T-helper 17 cell (primary cell): Measurements from ENCODE around the gene GGTA1. TPM values are rescaled to one million over a fixed set of nuclear protein-coding genes. Genes with fewer than 3 reads are reported as not detected.
A peak's percentile ranks its signal among the peaks of the same experiment; 100 is the strongest.

Source experiments
- ATAC-seq: fragments of 150-1000 bp; cut with Tn5 transposase; 2 replicates; pipeline ENCODE4 v1.10.0; 2021; ENCODE audit warnings: mild to moderate bottlenecking, moderate library complexity
- DNase-seq, 3 donors: peaks; one replicate each; pipeline versions ENCODE4 v3.0.0 to v3.0.0-alpha.2; 2020 to 2021
- H3K9me3 ChIP-seq: one replicate; pipeline ENCODE4 v1.7.0; 2013; ENCODE audit warnings: low read length, mild to moderate bottlenecking; ENCODE audit not compliant: control insufficient read depth, poor library complexity, severe bottlenecking
- H3K27ac Mint-ChIP-seq: one replicate; pipeline ENCODE4 v1.8.0; 2022; ENCODE audit warnings: mild to moderate bottlenecking, moderate library complexity, mixed read lengths
- H3K27me3 Mint-ChIP-seq: one replicate; pipeline ENCODE4 v1.8.0; 2022; ENCODE audit warnings: mixed read lengths
- H3K36me3 Mint-ChIP-seq: one replicate; pipeline ENCODE4 v1.8.0; 2022; ENCODE audit warnings: low read depth, mixed read lengths
- H3K4me1 Mint-ChIP-seq: one replicate; pipeline ENCODE4 v1.8.0; 2022; ENCODE audit warnings: mild to moderate bottlenecking, mixed read lengths
- H3K4me3 Mint-ChIP-seq: one replicate; pipeline ENCODE4 v1.8.0; 2022; ENCODE audit warnings: mild to moderate bottlenecking, moderate library complexity, mixed read lengths
- total RNA-seq, 4 donors: library from RNA in 2 of 4; stranded (reverse) in 2 of 4; gene quantifications; one replicate each; pipeline ENCODE4 v1.2.3 and lab custom pipeline; 2022 to 2026

Gene GGTA1
- total RNA-seq, 2 donors from 2014 or later, result 0.50 to 7.7 TPM

DNA sequence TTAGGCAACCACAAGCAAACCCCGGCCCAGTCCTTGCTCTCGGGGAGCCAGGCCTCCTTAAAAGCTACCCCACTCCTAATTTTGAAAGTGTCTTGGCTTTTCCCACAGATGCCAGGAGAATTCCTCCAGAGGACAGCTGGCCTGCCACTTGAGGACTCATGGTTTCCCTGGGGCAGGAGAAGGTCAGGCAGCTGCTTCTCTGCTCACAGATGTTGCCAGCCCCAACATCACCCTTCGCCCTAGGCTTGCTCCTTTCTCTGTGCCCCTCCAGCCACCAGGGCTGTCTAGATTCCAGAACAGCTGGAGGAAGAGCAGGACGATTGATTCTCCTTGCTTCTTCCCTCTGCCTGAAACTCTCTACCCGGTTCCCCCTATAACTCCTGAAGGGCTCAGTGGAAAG lies 8.5 kb downstream of the GGTA1 start:
- H3K36me3 Mint-ChIP-seq, result no peaks in the 10 kb centered on the region
- ATAC-seq (no peak), DNase-seq (no peak)
- no peak overlapping the region for H3K4me3 Mint-ChIP-seq
- H3K27me3 Mint-ChIP-seq, result peaks cover 20% of the 10 kb centered on the region
- no peaks in the 10 kb centered on the region for H3K9me3 ChIP-seq
- no peaks in the 10 kb centered on the region for H3K4me1 Mint-ChIP-seq
- no peak overlapping the region for H3K27ac Mint-ChIP-seq

DNA sequence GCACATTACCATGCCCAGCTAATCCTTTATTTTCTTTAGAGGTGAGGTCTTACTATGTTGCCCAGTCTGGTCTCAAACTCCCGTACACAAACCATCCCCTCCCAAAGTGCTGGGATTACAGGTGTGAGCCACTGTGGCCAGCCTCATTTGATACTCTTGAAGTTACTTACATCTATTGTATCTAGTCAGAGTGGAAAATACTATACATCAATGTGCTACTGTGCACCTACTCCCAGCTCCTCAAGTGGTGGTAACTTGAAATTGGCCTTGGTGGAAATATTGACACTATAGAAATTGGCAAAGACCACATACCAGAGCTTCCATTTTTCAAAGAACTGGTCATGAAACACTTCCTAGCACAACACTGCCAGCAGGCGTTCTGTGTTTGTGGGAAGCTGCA lies 10.3 kb downstream of the GGTA1 start:
- ATAC-seq (no peak), DNase-seq (no peak)
- Mint-ChIP-seq H3K36me3 (no peaks in the 10 kb centered on the region), H3K4me1 (no peaks in the 10 kb centered on the region), H3K27me3 (peaks cover 18% of the 10 kb centered on the region), H3K27ac (no peak overlapping the region), H3K4me3 (no peak overlapping the region)
- H3K9me3 ChIP-seq, result no peaks in the 10 kb centered on the region

DNA sequence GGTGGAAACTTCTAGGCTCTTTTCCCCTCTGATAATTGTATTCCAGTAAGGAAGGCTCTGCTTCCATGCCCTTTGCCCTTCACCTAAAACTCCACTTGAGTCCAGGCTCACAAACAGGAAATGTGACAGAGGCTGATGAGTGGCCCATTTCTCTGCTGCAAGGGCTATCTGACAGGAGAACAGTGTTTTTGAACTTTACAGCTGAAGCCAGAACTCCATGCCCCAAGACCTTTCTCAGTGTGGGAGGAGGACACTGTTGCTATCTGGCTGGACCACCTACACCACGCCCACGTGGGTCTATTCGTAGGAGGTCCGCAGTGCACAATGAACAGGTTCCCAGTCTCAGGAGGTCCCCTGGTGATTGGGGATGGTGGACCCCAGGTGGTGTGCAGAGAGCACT lies 13.6 kb downstream of the GGTA1 start:
- Mint-ChIP-seq H3K27ac (no peak overlapping the region), H3K4me1 (no peaks in the 10 kb centered on the region), H3K4me3 (no peak overlapping the region), H3K27me3 (peaks cover 13% of the 10 kb centered on the region), H3K36me3 (no peaks in the 10 kb centered on the region)
- no peak for ATAC-seq
- no peak for DNase-seq
- no peaks in the 10 kb centered on the region for H3K9me3 ChIP-seq

DNA sequence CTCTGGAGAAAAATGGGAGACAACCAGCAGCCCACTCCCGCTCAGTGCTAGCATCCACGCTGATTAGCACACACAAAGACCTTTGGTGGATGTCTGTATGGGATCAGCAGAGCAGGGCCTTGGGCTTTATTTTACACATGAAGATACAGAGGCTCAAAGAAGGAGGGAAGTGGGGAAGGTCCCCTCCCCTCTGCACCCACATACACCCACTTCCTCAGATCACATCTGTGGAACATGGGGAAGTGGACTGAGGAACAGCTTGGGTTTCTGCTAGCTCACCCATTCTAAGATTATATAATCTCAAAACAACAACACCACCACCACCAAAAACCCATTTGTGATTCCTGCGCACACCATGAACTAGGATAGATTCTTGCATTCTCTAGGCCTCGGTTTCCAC lies 14.0 kb downstream of the GGTA1 start:
- H3K27ac Mint-ChIP-seq, result no peak overlapping the region
- peak; percentile 58 for ATAC-seq
- H3K4me1 Mint-ChIP-seq, result no peaks in the 10 kb centered on the region
- H3K9me3 ChIP-seq, result no peaks in the 10 kb centered on the region
- H3K4me3 Mint-ChIP-seq, result no peak overlapping the region
- peaks cover 14% of the 10 kb centered on the region for H3K27me3 Mint-ChIP-seq
- no peaks in the 10 kb centered on the region for H3K36me3 Mint-ChIP-seq
- no peak for DNase-seq

DNA sequence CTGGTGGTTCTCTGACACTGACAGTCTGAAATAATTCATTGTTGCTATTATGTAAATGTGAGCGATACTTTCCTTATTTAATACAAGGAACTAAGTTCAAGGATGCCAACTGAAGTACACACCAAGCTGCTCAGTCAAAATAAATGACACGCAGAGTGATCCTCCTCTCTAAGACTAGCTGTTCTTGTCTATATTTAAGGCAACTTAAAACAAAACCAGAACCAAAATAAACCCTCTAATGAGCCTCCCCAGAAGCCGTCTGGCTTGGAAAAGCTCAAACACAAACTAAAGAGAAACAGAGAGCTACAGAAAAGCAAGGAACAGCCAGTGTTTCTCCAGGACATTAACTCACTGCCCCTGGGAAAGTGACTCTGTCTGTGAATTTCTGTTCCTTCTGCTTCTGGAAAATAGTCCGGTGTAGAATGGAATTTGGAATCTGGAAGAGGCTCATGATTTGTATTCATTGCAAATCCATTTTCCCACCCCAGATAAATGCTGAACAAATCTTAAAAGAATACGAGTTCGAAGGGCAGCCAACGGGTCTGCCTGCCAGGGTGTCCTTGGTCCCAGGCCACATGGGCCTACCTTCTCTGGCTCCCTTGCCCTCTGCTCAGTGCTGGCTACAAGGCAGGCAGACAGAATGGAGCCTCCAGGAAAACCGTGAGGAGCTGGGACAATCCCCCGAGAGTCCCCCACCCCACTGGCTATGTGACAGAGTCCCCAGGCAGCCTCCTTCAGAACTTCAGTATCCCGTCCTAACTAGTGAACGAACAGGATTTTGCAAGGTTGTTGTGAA lies 14.8 kb downstream of the GGTA1 start:
- no peaks in the 10 kb centered on the region for H3K36me3 Mint-ChIP-seq
- no peaks in the 10 kb centered on the region for H3K4me1 Mint-ChIP-seq
- ATAC-seq, result no peak
- peak overlapping the region; percentile 59 for H3K4me3 Mint-ChIP-seq
- no peak for DNase-seq
- peaks cover 18% of the 10 kb centered on the region for H3K27me3 Mint-ChIP-seq
- no peaks in the 10 kb centered on the region for H3K9me3 ChIP-seq
- no peak overlapping the region for H3K27ac Mint-ChIP-seq

DNA sequence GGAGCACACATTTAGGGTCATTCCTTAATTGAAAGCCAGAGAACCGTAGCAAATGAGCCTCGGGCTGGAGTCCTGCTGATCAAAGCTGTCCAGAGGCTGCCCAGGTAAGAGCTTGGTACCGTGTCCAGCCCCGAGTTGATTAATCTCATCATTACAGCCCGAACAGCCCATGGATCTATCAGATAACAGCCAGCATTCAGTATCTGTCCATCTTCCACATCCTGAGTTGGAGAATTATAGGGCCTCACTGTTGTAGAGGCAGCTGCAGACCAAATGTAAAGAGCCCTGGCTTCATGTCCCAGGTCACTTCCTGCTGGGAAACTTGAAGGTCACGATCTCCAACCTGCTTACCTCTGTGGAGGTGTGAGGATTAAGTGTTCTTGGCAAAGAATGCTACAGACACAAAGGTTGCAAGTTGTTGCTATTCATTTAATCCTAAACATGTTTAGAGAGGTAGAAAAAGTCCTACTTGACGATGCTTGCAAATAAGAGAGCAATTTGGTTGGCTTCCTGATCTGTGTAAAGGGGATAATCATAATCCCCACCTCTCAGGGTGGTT lies 16.1 kb downstream of the GGTA1 start:
- Mint-ChIP-seq H3K36me3 (no peaks in the 10 kb centered on the region), H3K27me3 (peaks cover 18% of the 10 kb centered on the region), H3K27ac (no peak overlapping the region), H3K4me1 (no peaks in the 10 kb centered on the region), H3K4me3 (no peak overlapping the region)
- no peaks in the 10 kb centered on the region for H3K9me3 ChIP-seq
- ATAC-seq (no peak), DNase-seq (no peak)

DNA sequence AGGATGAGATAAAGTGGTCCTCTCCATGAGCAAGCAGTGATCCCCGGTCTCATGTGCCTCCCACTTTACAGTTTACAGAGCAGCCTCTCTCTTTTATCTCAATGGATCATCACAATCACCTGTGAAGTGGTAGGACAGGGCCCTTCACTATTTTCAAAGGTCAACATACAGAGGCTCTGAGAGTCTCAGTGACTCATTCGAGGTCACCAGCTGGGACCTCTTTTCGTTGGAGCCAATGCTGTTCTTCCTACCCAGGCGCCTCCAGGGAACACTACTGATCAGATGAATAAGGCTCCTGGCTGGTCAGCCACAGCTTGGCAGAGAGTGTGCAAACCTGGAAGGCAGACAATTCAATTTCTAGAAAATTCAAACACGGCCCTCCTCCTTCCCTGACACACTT lies 16.6 kb downstream of the GGTA1 start:
- no peak for DNase-seq
- no peaks in the 10 kb centered on the region for H3K9me3 ChIP-seq
- Mint-ChIP-seq H3K27ac (no peak overlapping the region), H3K36me3 (no peaks in the 10 kb centered on the region), H3K4me3 (no peak overlapping the region), H3K27me3 (peaks cover 18% of the 10 kb centered on the region), H3K4me1 (no peaks in the 10 kb centered on the region)
- ATAC-seq, result no peak

DNA sequence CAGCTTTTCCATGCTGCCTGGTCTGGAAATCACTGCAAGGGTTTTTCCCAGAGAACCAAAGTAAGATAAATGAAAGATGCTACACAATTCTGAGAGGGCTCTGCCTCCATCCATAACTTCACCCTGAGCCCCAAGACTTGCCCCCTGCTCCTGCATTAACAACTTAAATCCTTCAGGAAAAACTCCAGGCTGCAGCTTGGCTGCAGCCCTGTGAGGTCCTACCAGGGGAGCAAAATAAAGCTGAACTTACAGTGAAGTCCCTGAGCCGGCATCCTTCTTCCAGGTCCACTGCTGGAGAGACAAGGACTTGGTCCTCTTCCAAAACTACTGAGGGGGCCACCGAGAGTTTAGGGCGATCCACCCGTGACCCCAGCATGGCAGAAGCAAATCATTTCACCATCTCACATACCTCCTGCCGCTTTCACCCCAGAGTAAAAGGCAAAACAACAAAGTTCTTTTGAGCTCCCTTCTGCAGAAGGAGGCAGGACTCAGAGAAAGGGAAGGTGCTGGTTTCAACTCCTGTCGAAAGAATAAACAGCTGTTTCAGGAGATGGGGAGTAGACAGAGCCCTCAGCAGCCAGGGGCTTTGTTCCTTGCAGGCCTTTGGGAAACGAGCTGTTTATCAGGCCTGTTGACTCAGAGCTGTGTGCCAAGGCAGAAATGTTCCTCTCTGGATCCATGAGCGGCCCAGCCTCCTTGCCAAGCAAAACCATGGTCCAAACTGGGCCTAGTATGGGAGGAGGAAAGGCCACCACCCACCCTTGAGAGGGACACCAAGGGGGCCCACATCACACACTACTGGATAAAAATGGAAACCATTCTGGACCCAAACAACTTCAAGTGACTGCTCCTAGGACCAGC lies 20.6 kb downstream of the GGTA1 start:
- no peak for DNase-seq
- H3K27me3 Mint-ChIP-seq, result peaks cover 23% of the 10 kb centered on the region
- no peak overlapping the region for H3K27ac Mint-ChIP-seq
- ATAC-seq, result no peak
- H3K4me3 Mint-ChIP-seq, result no peak overlapping the region
- no peaks in the 10 kb centered on the region for H3K4me1 Mint-ChIP-seq
- H3K36me3 Mint-ChIP-seq, result peaks cover 3% of the 10 kb centered on the region
- no peaks in the 10 kb centered on the region for H3K9me3 ChIP-seq

DNA sequence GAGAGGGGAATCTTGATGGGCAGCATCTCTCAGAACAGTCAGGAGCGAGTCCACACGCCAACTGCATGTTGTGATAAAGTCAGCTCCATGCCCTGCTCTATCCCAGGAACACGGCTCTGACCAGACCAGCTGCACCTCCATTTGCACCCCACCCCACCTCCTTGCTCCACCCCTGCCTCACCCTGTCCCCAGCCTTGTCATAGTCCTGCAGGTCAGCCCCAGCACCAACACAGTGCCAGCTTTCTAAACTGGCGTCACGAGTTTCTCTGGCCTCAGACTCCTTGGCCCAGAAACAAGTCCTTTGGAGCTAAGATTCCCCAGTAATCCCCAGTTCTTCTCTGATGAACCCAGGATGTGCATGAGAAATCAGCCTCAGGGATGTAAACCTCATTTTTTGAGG lies 23.5 kb downstream of the GGTA1 start:
- no peak overlapping the region for H3K27ac Mint-ChIP-seq
- H3K9me3 ChIP-seq, result no peaks in the 10 kb centered on the region
- H3K36me3 Mint-ChIP-seq, result peaks cover 3% of the 10 kb centered on the region
- peaks cover 35% of the 10 kb centered on the region for H3K27me3 Mint-ChIP-seq
- DNase-seq, result no peak
- no peak for ATAC-seq
- no peaks in the 10 kb centered on the region for H3K4me1 Mint-ChIP-seq
- no peak overlapping the region for H3K4me3 Mint-ChIP-seq

DNA sequence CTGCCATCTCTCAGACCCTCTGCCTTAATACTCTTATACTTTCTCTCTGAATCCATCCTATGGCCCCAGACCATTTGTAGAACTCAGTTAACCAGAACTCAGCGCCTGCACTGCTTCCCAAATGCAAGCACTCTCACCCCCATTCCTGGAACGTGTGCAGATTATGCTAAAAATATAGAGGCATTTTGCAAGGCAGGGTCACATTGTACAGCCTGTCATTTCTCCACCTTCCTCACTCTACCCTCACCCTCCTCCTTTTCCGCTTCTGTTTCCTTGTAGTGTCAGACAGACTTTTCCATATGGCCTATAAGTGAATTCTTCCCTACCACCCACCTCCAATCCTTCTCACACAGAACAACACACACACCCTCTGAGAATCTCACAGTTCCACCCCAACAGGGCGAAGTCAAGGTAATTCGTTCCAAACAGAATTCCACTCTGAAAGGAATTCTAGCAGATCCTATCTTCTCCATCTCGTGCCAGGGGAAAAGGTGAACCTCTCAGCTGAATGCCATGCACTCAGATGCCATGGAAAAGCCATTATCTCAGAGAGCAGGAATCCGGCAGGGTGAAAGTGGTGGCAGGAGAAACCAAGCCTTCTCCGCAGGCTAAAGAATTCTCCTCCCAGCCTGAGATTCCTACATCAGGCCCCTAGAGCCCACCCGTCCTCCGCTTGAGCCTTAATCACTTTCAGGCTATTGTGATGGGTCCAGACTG lies 25.3 kb downstream of the GGTA1 start:
- peaks cover 47% of the 10 kb centered on the region for H3K27me3 Mint-ChIP-seq
- DNase-seq (no peak), ATAC-seq (no peak)
- H3K4me1 Mint-ChIP-seq, result no peaks in the 10 kb centered on the region
- H3K27ac Mint-ChIP-seq, result no peak overlapping the region
- no peaks in the 10 kb centered on the region for H3K9me3 ChIP-seq
- no peak overlapping the region for H3K4me3 Mint-ChIP-seq
- H3K36me3 Mint-ChIP-seq, result peaks cover 7% of the 10 kb centered on the region

DNA sequence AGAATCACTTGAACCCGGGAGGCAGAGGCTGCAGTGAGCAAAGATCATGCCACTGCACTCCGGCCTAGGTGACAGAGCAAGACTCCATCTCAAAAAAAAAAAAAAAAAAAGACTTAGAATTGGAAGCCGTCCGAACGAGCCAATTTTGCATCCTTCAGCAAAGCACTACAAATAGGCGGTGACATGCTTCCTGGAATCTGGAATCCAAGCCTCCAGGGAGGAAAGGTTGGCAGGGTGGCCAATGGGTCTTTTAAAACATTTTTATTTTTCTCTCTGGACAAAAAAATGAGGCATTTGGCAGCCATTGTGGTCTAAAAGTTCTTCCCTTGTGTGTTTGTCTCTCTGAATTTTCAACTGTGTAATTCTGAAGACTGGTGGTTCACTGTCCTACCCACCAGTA lies 26.4 kb downstream of the GGTA1 start:
- H3K4me1 Mint-ChIP-seq, result no peaks in the 10 kb centered on the region
- no peaks in the 10 kb centered on the region for H3K9me3 ChIP-seq
- DNase-seq (no peak), ATAC-seq (no peak)
- H3K36me3 Mint-ChIP-seq, result peaks cover 7% of the 10 kb centered on the region
- no peak overlapping the region for H3K4me3 Mint-ChIP-seq
- peaks cover 58% of the 10 kb centered on the region for H3K27me3 Mint-ChIP-seq
- no peak overlapping the region for H3K27ac Mint-ChIP-seq

DNA sequence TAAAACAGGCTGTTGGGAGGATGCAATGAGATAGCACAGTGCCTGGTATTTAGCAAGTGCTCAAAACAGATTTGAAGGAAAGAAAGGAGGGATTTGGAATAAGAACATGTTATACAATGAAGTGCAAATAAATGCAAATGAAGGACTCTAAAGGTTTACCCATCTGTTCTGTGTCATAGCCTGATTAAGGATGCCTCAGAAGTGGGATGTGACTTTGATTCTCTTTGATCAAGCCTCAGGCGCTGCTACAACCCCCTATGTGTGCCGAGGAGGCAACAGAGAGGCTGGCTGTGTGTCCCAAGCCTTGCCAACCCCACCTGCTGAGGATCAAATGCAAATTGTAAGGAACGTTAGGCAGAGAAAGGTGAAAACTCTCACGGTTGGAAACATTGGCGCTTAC lies 27.2 kb downstream of the GGTA1 start:
- no peak for ATAC-seq

DNA sequence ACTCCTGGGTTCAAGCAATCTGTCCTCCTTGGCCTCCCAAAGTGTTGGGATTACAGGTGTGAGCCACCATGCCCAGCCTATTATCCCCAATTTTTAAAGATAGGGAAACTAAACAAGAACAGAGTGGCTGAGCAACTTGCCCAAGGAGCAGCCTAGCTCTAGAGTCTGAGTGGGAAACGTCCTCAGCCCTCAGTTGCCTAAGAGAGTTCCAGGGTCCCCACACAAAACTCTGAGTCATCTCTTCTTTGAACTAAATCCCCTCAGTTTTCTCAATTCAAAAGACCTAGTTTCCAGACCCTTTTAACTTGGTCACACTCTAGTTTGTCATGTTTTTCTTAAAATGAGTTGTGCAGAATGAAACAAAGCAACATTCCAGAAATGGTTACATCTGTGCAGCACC lies 33.5 kb downstream of the GGTA1 start:
- ATAC-seq, result no peak
- peaks cover 56% of the 10 kb centered on the region for H3K27me3 Mint-ChIP-seq
- peaks cover 4% of the 10 kb centered on the region for H3K36me3 Mint-ChIP-seq
- no peak for DNase-seq
- no peak overlapping the region for H3K27ac Mint-ChIP-seq
- no peaks in the 10 kb centered on the region for H3K4me1 Mint-ChIP-seq
- no peak overlapping the region for H3K4me3 Mint-ChIP-seq
- H3K9me3 ChIP-seq, result no peaks in the 10 kb centered on the region

More for the DNA sequence above, 27.2 kb downstream of the GGTA1 start:
- no peaks in the 10 kb centered on the region for H3K9me3 ChIP-seq
- peaks cover 58% of the 10 kb centered on the region for H3K27me3 Mint-ChIP-seq
- peaks cover 7% of the 10 kb centered on the region for H3K36me3 Mint-ChIP-seq
- H3K27ac Mint-ChIP-seq, result no peak overlapping the region
- H3K4me1 Mint-ChIP-seq, result no peaks in the 10 kb centered on the region
- DNase-seq, result no peak
- no peak overlapping the region for H3K4me3 Mint-ChIP-seq
